HCT116 (cell line): ENCODE measurements around the gene TEX12.

Source experiments
- EZH2phosphoT487 ChIP-seq: fragments of 200-600 bp; IDR thresholded peaks from 2 replicates; pipeline ENCODE4 v1.6.1; 2018; ENCODE audit warnings: antibody characterized with exemption, borderline replicate concordance
- POLR2A ChIP-seq: IDR thresholded peaks from 2 replicates; pipeline ENCODE4 v1.7.0; 2011; ENCODE audit warnings: borderline replicate concordance; ENCODE audit not compliant: insufficient read depth, insufficient read length; ENCODE audit errors: extremely low read depth
- POLR2AphosphoS5 ChIP-seq: IDR thresholded peaks from 2 replicates; pipeline ENCODE4 v1.6.1; 2011; ENCODE audit warnings: mild to moderate bottlenecking, low read depth, low read length, moderate library complexity
- RAD21 ChIP-seq: IDR thresholded peaks from 2 replicates; pipeline ENCODE4 v1.6.1; 2012; ENCODE audit warnings: low read depth, mild to moderate bottlenecking
- SIN3A ChIP-seq: IDR thresholded peaks from 2 replicates; pipeline ENCODE4 v1.6.1; 2012; ENCODE audit warnings: low read depth
- SP1 ChIP-seq: IDR thresholded peaks from 2 replicates; pipeline ENCODE4 v1.6.1; 2012; ENCODE audit warnings: low read depth
- TCF7L2 ChIP-seq: IDR thresholded peaks from 2 replicates; pipeline ENCODE4 v1.7.0; 2011; ENCODE audit warnings: borderline replicate concordance, inconsistent platforms; ENCODE audit not compliant: insufficient read depth, insufficient read length; ENCODE audit errors: extremely low read depth
- YY1 ChIP-seq: IDR thresholded peaks from 2 replicates; pipeline ENCODE4 v1.6.1; 2011; ENCODE audit warnings: low read length, low read depth, moderate library complexity, mild to moderate bottlenecking; ENCODE audit not compliant: insufficient replicate concordance; ENCODE audit errors: extremely low read depth
- ZNF274 ChIP-seq: fragments of 200-500 bp; sonication (Bioruptor generic); IDR thresholded peaks from 2 replicates; pipeline ENCODE4 v1.6.1; 2014; ENCODE audit warnings: mild to moderate bottlenecking, low read depth, low read length, inconsistent platforms
- TF ChIP-seq, protein P1 (sequence below): IDR thresholded peaks from 2 replicates; pipeline ENCODE4 v1.6.1; 2012; ENCODE audit warnings: low read depth
- TF ChIP-seq, protein P2 (sequence below), 3 experiments: fragments of 200-600 bp in 1 of 3; sonication (generic) in 1 of 3; IDR thresholded peaks in 2 of 3; conservative IDR thresholded peaks in 1 of 3; 2 replicates each; pipeline ENCODE4 v1.5.1; 2012 to 2017; ENCODE audit warnings: low read depth in 2 of 3, low read length in 2 of 3, antibody characterized with exemption in 1 of 3, borderline replicate concordance in 1 of 3, control low read depth in 1 of 3, mild to moderate bottlenecking in 1 of 3, mixed read lengths in 1 of 3, mixed run types in 1 of 3, moderate library complexity in 1 of 3; ENCODE audit not compliant: insufficient read depth in 1 of 3
- TF ChIP-seq, protein P3 (sequence below): IDR thresholded peaks from 2 replicates; pipeline ENCODE4 v1.6.1; 2012
- TF ChIP-seq, protein P4 (sequence below): IDR thresholded peaks from 2 replicates; pipeline ENCODE4 v1.6.1; 2011; ENCODE audit warnings: mild to moderate bottlenecking, low read length, moderate library complexity; ENCODE audit not compliant: insufficient replicate concordance; ENCODE audit errors: extremely low read depth

DNA sequence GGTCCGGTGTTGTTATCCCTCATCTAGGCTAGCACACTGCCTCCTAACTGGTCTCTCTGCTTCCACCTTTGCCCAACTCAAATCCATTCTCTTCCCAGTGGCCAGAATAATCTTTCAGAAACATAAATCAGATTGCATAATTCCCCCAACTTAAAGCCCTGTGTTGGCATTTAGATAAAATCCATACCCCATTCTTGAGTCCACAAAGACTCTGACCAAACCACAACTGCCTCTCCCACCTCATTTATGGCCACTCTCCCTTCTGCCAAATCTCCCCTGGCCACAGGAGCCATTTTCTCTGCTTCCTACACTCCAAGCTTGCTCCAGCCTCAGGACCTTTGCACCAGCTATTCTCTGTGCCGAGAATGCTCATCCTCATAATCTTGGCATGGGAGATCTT lies 40.1 kb upstream of the TEX12 start:
- TF ChIP-seq SIN3A: no peak
- TF ChIP-seq, protein P1, sequence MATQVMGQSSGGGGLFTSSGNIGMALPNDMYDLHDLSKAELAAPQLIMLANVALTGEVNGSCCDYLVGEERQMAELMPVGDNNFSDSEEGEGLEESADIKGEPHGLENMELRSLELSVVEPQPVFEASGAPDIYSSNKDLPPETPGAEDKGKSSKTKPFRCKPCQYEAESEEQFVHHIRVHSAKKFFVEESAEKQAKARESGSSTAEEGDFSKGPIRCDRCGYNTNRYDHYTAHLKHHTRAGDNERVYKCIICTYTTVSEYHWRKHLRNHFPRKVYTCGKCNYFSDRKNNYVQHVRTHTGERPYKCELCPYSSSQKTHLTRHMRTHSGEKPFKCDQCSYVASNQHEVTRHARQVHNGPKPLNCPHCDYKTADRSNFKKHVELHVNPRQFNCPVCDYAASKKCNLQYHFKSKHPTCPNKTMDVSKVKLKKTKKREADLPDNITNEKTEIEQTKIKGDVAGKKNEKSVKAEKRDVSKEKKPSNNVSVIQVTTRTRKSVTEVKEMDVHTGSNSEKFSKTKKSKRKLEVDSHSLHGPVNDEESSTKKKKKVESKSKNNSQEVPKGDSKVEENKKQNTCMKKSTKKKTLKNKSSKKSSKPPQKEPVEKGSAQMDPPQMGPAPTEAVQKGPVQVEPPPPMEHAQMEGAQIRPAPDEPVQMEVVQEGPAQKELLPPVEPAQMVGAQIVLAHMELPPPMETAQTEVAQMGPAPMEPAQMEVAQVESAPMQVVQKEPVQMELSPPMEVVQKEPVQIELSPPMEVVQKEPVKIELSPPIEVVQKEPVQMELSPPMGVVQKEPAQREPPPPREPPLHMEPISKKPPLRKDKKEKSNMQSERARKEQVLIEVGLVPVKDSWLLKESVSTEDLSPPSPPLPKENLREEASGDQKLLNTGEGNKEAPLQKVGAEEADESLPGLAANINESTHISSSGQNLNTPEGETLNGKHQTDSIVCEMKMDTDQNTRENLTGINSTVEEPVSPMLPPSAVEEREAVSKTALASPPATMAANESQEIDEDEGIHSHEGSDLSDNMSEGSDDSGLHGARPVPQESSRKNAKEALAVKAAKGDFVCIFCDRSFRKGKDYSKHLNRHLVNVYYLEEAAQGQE: no peak
- TF ChIP-seq EZH2phosphoT487: no peak
- TF ChIP-seq, protein P2, sequence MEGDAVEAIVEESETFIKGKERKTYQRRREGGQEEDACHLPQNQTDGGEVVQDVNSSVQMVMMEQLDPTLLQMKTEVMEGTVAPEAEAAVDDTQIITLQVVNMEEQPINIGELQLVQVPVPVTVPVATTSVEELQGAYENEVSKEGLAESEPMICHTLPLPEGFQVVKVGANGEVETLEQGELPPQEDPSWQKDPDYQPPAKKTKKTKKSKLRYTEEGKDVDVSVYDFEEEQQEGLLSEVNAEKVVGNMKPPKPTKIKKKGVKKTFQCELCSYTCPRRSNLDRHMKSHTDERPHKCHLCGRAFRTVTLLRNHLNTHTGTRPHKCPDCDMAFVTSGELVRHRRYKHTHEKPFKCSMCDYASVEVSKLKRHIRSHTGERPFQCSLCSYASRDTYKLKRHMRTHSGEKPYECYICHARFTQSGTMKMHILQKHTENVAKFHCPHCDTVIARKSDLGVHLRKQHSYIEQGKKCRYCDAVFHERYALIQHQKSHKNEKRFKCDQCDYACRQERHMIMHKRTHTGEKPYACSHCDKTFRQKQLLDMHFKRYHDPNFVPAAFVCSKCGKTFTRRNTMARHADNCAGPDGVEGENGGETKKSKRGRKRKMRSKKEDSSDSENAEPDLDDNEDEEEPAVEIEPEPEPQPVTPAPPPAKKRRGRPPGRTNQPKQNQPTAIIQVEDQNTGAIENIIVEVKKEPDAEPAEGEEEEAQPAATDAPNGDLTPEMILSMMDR (IDR thresholded peaks at IDR 0.05 in 2 of 3, conservative IDR thresholded peaks at IDR 0.05 in 1 of 3; ENCODE audit: borderline replicate concordance in 1 of 3, insufficient read depth in 1 of 3, low read depth in 2 of 3, low read length in 2 of 3): no peak
- TF ChIP-seq RAD21: no peak
- no peak for TF ChIP-seq POLR2A
- TF ChIP-seq TCF7L2: no peak
- TF ChIP-seq POLR2AphosphoS5: no peak
- TF ChIP-seq, protein P3, sequence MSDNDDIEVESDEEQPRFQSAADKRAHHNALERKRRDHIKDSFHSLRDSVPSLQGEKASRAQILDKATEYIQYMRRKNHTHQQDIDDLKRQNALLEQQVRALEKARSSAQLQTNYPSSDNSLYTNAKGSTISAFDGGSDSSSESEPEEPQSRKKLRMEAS: no peak
- TF ChIP-seq ZNF274: no peak
- no peak for TF ChIP-seq SP1
- TF ChIP-seq YY1: no peak
- TF ChIP-seq, protein P4, sequence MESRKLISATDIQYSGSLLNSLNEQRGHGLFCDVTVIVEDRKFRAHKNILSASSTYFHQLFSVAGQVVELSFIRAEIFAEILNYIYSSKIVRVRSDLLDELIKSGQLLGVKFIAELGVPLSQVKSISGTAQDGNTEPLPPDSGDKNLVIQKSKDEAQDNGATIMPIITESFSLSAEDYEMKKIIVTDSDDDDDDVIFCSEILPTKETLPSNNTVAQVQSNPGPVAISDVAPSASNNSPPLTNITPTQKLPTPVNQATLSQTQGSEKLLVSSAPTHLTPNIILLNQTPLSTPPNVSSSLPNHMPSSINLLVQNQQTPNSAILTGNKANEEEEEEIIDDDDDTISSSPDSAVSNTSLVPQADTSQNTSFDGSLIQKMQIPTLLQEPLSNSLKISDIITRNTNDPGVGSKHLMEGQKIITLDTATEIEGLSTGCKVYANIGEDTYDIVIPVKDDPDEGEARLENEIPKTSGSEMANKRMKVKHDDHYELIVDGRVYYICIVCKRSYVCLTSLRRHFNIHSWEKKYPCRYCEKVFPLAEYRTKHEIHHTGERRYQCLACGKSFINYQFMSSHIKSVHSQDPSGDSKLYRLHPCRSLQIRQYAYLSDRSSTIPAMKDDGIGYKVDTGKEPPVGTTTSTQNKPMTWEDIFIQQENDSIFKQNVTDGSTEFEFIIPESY: no peak
